Testis (tissue), 3 donors: ENCODE data around the gene ZBTB20. TPM values are rescaled to one million over a fixed set of nuclear protein-coding genes. Genes with fewer than 3 reads are reported as not detected.
A peak's percentile ranks its signal among the peaks of the same experiment; 100 is the strongest.

Experiments
- DNase-seq: peaks from one replicate; pipeline ENCODE4 v3.0.0-alpha.2; 2019
- H3K27ac ChIP-seq, 2 donors: fragments of 200-600 bp; sonication (generic); one replicate each; pipeline ENCODE4 v1.5.1; 2019
- H3K27me3 ChIP-seq: fragments of 200-600 bp; sonication (generic); one replicate; pipeline ENCODE4 v1.5.1; 2019
- H3K36me3 ChIP-seq: fragments of 200-600 bp; sonication (generic); one replicate; pipeline ENCODE4 v1.5.1; 2017; ENCODE audit warnings: low read depth; ENCODE audit errors: missing control alignments
- H3K4me1 ChIP-seq: fragments of 200-600 bp; sonication (generic); one replicate; pipeline ENCODE4 v1.5.1; 2019
- H3K4me3 ChIP-seq, 2 donors: fragments of 200-600 bp; sonication (generic); one replicate each; pipeline ENCODE4 v1.5.1; 2017 to 2019
- H3K9me3 ChIP-seq: fragments of 200-600 bp; sonication (generic); one replicate; pipeline ENCODE4 v1.5.1; 2017
- CTCF ChIP-seq, 3 experiments: fragments of 450-650 bp in 2 of 3; fragments of 200-600 bp in 1 of 3; sonication (generic) in 1 of 3; IDR thresholded peaks; one replicate each; pipeline ENCODE4 v1.5.1; 2016 to 2019; ENCODE audit warnings: antibody characterized with exemption in 3 of 3, mild to moderate bottlenecking in 2 of 3, moderate library complexity in 1 of 3
- POLR2A ChIP-seq: fragments of 450-650 bp; IDR thresholded peaks from one replicate; pipeline ENCODE4 v1.6.1; 2017; ENCODE audit warnings: antibody characterized with exemption, mild to moderate bottlenecking, moderate library complexity
- WGBS, 2 donors: methylation state at CpG; one replicate each; pipeline ENCODE4 v1.1.5; 2018; 5-methylcytosine and 5-hydroxymethylcytosine counted together
- intact Hi-C: fragments of 100-400 bp; cut with DNase I; formaldehyde crosslinking; loops from one replicate; pipeline ENCODE4 v1.15.1; 2023; ENCODE audit warnings: low total_unique reads
- polyA plus RNA-seq: library from polyadenylated mRNA; stranded (reverse); fragments of 350-450 nt; fragmentation: Illumina TruSeq; extraction: RNeasy Lipid Tissue Mini Kit (QIAGEN cat#74804); gene quantifications from one replicate; pipeline ENCODE4 v1.2.3, GENCODE V29; 2014; ENCODE audit warnings: low read depth, low replicate concordance; ENCODE audit not compliant: insufficient read depth
- total RNA-seq, 2 donors: library from RNA; depleted of rRNA; stranded (reverse); fragments of >200 nt; gene quantifications; one replicate each; pipeline ENCODE4 v1.2.3, GENCODE V29; 2016

ZBTB20 gene
- total and polyA plus RNA-seq, 3 donors from 2014 or later, result 36.8 to 179 (median 126) TPM

- H3K27ac ChIP-seq, result no peak overlapping the region
- H3K36me3 ChIP-seq, result no peaks in the 10 kb centered on the region
- no peaks in the 10 kb centered on the region for H3K27me3 ChIP-seq
- no peaks in the 10 kb centered on the region for H3K9me3 ChIP-seq
- no peaks in the 10 kb centered on the region for H3K4me1 ChIP-seq
- intact Hi-C loops, result no loop called here
- no peak for TF ChIP-seq CTCF (IDR thresholded peaks at IDR 0.05)
- TF ChIP-seq POLR2A, result no peak
- H3K4me3 ChIP-seq, result no peak overlapping the region
- DNase-seq, result no peak
- WGBS, 2 donors, result 84 to 90% methylated on average over 4 to 5 of the region's 5 CpGs
Observed at GRCh38 chr3:114308830-114309229, 838.3 kb downstream of the ZBTB20 start.

- DNase-seq, result no peak
- Histone ChIP-seq H3K27ac (no peak overlapping the region), H3K27me3 (no peaks in the 10 kb centered on the region), H3K4me3 (no peak overlapping the region), H3K36me3 (no peaks in the 10 kb centered on the region), H3K9me3 (no peaks in the 10 kb centered on the region), H3K4me1 (no peaks in the 10 kb centered on the region)
- intact Hi-C loops, result no loop called here
- TF ChIP-seq CTCF (IDR thresholded peaks at IDR 0.05) (no peak), POLR2A (no peak)
- WGBS, 2 donors, result 80 to 87% methylated on average over 2 of the region's 2 CpGs
Observed at GRCh38 chr3:114308377-114308776, 838.7 kb downstream of the ZBTB20 start.

- intact Hi-C loops, result no loop called here
- TF ChIP-seq CTCF (IDR thresholded peaks at IDR 0.05) (no peak), POLR2A (no peak)
- no peaks in the 10 kb centered on the region for H3K27me3 ChIP-seq
- no peak overlapping the region for H3K4me3 ChIP-seq
- H3K36me3 ChIP-seq, result no peaks in the 10 kb centered on the region
- WGBS, 2 donors, result 65 to 69% methylated on average over 3 of the region's 3 CpGs
- H3K27ac ChIP-seq, result no peak overlapping the region
- no peaks in the 10 kb centered on the region for H3K9me3 ChIP-seq
- H3K4me1 ChIP-seq, result no peaks in the 10 kb centered on the region
- DNase-seq, result no peak
Observed at GRCh38 chr3:114307832-114308231, 839.3 kb downstream of the ZBTB20 start.

GRCh38 chr3:114307222-114307830 lies 839.8 kb downstream of the ZBTB20 start:
- H3K9me3 ChIP-seq, result no peaks in the 10 kb centered on the region
- no peaks in the 10 kb centered on the region for H3K4me1 ChIP-seq
- 87 to 88% methylated on average over 8 of the region's 8 CpGs for WGBS, 2 donors
- no peak overlapping the region for H3K27ac ChIP-seq
- intact Hi-C loops, result no loop called here
- no peak for TF ChIP-seq POLR2A
- H3K27me3 ChIP-seq, result no peaks in the 10 kb centered on the region
- no peaks in the 10 kb centered on the region for H3K36me3 ChIP-seq
- no peak overlapping the region for H3K4me3 ChIP-seq
- DNase-seq, result no peak

GRCh38 chr3:114299941-114300624 lies 847.0 kb downstream of the ZBTB20 start:
- H3K4me3 ChIP-seq, result no peak overlapping the region
- DNase-seq, result no peak
- intact Hi-C loops, result no loop called here
- no peaks in the 10 kb centered on the region for H3K27me3 ChIP-seq
- no peak overlapping the region for H3K27ac ChIP-seq
- H3K9me3 ChIP-seq, result no peaks in the 10 kb centered on the region
- H3K4me1 ChIP-seq, result no peaks in the 10 kb centered on the region
- no peaks in the 10 kb centered on the region for H3K36me3 ChIP-seq
- no peak for TF ChIP-seq POLR2A
- WGBS, 2 donors, result 88 to 91% methylated on average over 5 of the region's 5 CpGs

GRCh38 chr3:114299421-114299820 lies 847.7 kb downstream of the ZBTB20 start:
- Histone ChIP-seq H3K4me3 (no peak overlapping the region), H3K9me3 (no peaks in the 10 kb centered on the region), H3K4me1 (no peaks in the 10 kb centered on the region), H3K27ac (no peak overlapping the region), H3K27me3 (no peaks in the 10 kb centered on the region), H3K36me3 (no peaks in the 10 kb centered on the region)
- 75 to 85% methylated on average over 13 of the region's 13 CpGs for WGBS, 2 donors
- TF ChIP-seq POLR2A (no peak), CTCF (IDR thresholded peaks at IDR 0.05) (peak in 1 of 3 experiments; percentile 34)
- intact Hi-C loops, result no loop called here
- peak; percentile 22 for DNase-seq
